Left ventricle myocardium superior (tissue), 1 donor: ENCODE data around the gene EPHA10. TPM values are rescaled to one million over a fixed set of nuclear protein-coding genes. Genes with fewer than 3 reads are reported as not detected.

Experiments
- total RNA-seq: library from RNA; stranded (reverse); fragmentation: NEBNext Ultra II Directional; extraction: Animal tissue kit (Norgen Biotek cat#: 25700); gene quantifications from one replicate; pipeline ENCODE4 v1.2.1, GENCODE V29; 2021
- donor health status: DM: no; HTN: yes; CAD: no; lungs with severe emphysema.

The EPHA10 gene
- total RNA-seq, 1 donor from 2014 or later, result 0.10 TPM

Other genes with a start within 250 kb of the EPHA10 start
- 9.7 TPM for gene SNIP1, start 210.8 kb downstream of the EPHA10 start, total RNA-seq
- 2.3 TPM for gene DNALI1, start 208.2 kb downstream of the EPHA10 start, total RNA-seq
- gene GNL2, start 169.2 kb downstream of the EPHA10 start, total RNA-seq, result 22.1 TPM
- 0.47 TPM for gene RSPO1, start 130.2 kb downstream of the EPHA10 start, total RNA-seq
- gene CDCA8, start 72.6 kb downstream of the EPHA10 start, total RNA-seq, result 0.32 TPM
- 1.8 TPM for gene MANEAL, start 28.7 kb upstream of the EPHA10 start, total RNA-seq
- 45.6 TPM for gene C1orf122, start 42.7 kb upstream of the EPHA10 start, total RNA-seq
- 4.0 TPM for gene YRDC, start 43.1 kb upstream of the EPHA10 start, total RNA-seq
- 12.8 TPM for gene MTF1, start 94.5 kb upstream of the EPHA10 start, total RNA-seq
- gene INPP5B, start 181.9 kb upstream of the EPHA10 start, total RNA-seq, result 12.0 TPM
- 28.2 TPM for gene SF3A3, start 224.9 kb upstream of the EPHA10 start, total RNA-seq
- 13.3 TPM for gene FHL3, start 240.4 kb upstream of the EPHA10 start, total RNA-seq
- gene UTP11, start 247.6 kb upstream of the EPHA10 start, total RNA-seq, result 38.6 TPM